ENCODE results near the gene TRAK1.

- TF ChIP-seq, protein P1, sequence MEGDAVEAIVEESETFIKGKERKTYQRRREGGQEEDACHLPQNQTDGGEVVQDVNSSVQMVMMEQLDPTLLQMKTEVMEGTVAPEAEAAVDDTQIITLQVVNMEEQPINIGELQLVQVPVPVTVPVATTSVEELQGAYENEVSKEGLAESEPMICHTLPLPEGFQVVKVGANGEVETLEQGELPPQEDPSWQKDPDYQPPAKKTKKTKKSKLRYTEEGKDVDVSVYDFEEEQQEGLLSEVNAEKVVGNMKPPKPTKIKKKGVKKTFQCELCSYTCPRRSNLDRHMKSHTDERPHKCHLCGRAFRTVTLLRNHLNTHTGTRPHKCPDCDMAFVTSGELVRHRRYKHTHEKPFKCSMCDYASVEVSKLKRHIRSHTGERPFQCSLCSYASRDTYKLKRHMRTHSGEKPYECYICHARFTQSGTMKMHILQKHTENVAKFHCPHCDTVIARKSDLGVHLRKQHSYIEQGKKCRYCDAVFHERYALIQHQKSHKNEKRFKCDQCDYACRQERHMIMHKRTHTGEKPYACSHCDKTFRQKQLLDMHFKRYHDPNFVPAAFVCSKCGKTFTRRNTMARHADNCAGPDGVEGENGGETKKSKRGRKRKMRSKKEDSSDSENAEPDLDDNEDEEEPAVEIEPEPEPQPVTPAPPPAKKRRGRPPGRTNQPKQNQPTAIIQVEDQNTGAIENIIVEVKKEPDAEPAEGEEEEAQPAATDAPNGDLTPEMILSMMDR (conservative IDR thresholded peaks at IDR 0.05; ENCODE audit: low read length), result no peak
- TF ChIP-seq EZH2phosphoT487 (IDR thresholded peaks at IDR 0.05; ENCODE audit: borderline replicate concordance, low read depth, low read length), result no peak
These were observed 135.6 kb downstream of the TRAK1 start for GRCh38 chr3:42226470-42227425.

Data from OCI-LY7 (cell line).